ENCODE data around the gene STARD9. TPM values are rescaled to one million over a fixed set of nuclear protein-coding genes. Genes with fewer than 3 reads are reported as not detected.

Gene STARD9
- total RNA-seq (2022; extraction: Qiagen RNA extraction; ENCODE audit: low read depth), result 1.2 to 2.2 TPM (median 1.8 TPM) in 5 replicates

GRCh38 chr15:42575188-42576039 lies at the start of gene STARD9:
STARD9 (plus strand) TSS chr15:42575606; CDS start chr15:42575716, 110 bp downstream.

GRCh38 chr15:42548249-42549031 lies 27.0 kb upstream of the STARD9 start, which contains the start of the genes HAUS2 and LRRC57:
HAUS2 (plus strand) TSS chr15:42548838; CDS start chr15:42548873, 35 bp downstream.
LRRC57 (minus strand) TSS chr15:42548793; CDS start chr15:42548434, 359 bp downstream.

GRCh38 chr15:42736793-42737528 lies 161.6 kb downstream of the STARD9 start, which contains the start of gene CDAN1:
CDAN1 (minus strand) TSS chr15:42737128; CDS start chr15:42737102, 26 bp downstream.

Other genes with a start within 250 kb of the STARD9 start
- 0.18 to 0.60 TPM (median 0.41 TPM) in 4 of 5 replicates, not detected in the other for gene CAPN3, start 216.1 kb upstream of the STARD9 start, total RNA-seq (2022; extraction: Qiagen RNA extraction; ENCODE audit: low read depth)
- 6.3 to 14.4 TPM (median 10.6 TPM) in 5 replicates for gene ZNF106, start 84.5 kb upstream of the STARD9 start, total RNA-seq (2022; extraction: Qiagen RNA extraction; ENCODE audit: low read depth)
- 16.5 to 55.9 TPM (median 18.4 TPM) in 5 replicates for gene SNAP23, start 80.0 kb upstream of the STARD9 start, total RNA-seq (2022; extraction: Qiagen RNA extraction; ENCODE audit: low read depth)
- 8.3 to 13.9 TPM (median 12.4 TPM) in 5 replicates for gene LRRC57, start 26.8 kb upstream of the STARD9 start, total RNA-seq (2022; extraction: Qiagen RNA extraction; ENCODE audit: low read depth)
- 17.2 to 24.3 TPM (median 19.3 TPM) in 5 replicates for gene HAUS2, start 26.8 kb upstream of the STARD9 start, total RNA-seq (2022; extraction: Qiagen RNA extraction; ENCODE audit: low read depth)
- gene CDAN1, start 161.5 kb downstream of the STARD9 start, total RNA-seq (2022; extraction: Qiagen RNA extraction; ENCODE audit: low read depth), result 4.5 to 7.6 TPM (median 6.6 TPM) in 5 replicates